Iris pigment epithelial cell (primary cell): ENCODE results near the gene TP53RK.
A peak's percentile ranks its signal among the peaks of the same experiment; 100 is the strongest.
"Not testable (repeated sequence)": the region's sequence is repeated elsewhere in the genome, so short reads cannot be mapped to it uniquely, and the experiment has no call there.

Experiments
- DNase-seq: peaks from one replicate; pipeline ENCODE4 v3.0.0-alpha.2; 2011; ENCODE audit warnings: low read depth

TP53RK gene

GRCh38 chr20:46683011-46683667, 6.1 kb downstream of the TP53RK start:
- no peak for DNase-seq

DNA sequence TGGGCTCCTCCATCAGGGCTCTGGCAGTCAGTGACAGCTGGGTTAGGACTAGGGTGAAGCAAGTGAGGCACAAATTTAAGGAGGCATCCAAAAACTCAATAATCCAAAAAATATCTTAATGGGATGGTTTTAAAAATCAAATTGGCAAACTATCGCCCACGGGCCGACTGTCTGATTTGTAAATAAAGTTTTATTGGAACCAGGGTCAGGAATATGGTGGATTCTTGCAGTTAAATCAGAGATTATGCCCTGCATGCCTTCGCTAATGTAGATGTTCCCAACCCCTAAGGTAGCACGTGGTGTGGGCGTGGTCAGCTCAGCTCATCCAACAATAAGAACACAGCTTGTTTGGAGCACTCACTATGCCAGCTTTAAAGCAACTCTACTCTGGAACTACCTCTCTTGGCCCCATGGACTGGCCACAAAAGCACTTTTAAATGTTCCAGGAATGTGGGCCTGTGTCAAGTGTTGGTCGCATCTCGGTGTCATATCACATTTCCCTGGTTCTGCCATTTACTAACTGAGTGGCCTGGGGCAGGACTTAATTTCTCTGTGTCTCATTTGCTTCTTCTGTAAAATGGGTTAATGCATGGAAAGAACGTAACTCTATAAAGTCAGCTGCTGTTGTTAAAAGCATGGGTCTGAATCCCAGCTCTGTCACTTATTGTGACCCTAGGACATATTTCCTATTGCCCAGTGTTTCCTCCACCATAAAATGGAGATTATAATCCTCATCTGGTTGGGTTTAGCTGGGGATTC, 7.0 kb downstream of the TP53RK start:
- DNase-seq: no peak

GRCh38 chr20:46681032-46681854, 8.0 kb downstream of the TP53RK start:
- DNase-seq: peak; percentile 45

DNA sequence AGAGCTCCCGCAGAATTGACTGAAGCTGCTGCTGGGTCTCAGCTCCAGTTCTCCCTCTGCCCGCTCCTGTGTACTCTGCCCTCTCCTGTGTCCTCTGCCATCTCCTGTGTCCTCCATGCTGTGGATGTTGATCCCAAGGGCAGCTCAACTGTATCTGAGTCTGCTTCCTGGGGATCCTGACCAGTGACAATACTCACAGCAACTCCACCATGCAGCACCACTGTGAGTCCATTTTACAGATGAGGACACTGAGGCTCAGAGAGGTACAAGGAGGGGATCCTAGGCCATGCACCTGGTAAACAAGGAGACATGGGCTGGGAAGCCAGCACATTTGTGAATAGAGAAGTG, 8.6 kb downstream of the TP53RK start:
- DNase-seq: no peak

DNA sequence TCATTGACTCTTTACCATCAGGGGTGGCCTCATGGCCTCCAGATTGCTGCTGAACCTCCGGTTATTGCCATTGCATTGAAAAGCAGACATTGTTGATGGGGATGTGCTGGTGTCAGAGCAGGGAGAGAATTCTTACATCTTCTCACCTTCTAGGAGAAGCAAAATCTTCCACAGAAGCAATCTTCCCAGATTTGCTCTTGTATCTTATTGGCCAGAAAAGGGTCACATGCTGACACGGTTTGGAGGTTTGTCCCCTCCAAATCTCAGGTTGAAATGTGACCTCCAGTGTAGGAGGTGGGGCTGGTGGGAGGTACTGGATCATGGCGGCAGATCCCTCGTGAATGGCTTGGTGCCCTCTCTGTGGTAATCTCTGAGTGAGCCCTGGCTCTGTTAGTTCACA, 10.7 kb downstream of the TP53RK start:
- DNase-seq: no peak

DNA sequence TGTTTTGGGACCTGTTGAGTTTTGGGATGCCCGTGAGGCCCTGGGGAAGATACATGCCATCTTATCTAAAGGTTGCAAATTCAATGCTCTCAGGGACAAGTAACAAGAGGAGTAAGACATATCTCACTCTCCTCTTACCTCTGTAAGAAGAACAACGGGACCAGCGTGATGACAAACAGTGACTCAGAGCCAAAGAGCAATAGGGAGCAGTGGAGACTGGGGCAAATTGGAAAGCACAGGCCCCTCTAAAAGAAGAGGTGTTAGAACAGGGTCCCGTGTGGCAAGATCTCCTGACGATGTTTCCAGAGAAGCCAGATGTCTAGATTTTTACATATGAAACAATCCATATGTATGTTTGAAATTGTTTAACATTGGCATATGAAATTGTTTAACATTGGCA, 11.6 kb downstream of the TP53RK start:
- DNase-seq: no peak

- not testable (repeated sequence) for DNase-seq
Observed at GRCh38 chr20:46676649-46677316, 12.5 kb downstream of the TP53RK start.

DNA sequence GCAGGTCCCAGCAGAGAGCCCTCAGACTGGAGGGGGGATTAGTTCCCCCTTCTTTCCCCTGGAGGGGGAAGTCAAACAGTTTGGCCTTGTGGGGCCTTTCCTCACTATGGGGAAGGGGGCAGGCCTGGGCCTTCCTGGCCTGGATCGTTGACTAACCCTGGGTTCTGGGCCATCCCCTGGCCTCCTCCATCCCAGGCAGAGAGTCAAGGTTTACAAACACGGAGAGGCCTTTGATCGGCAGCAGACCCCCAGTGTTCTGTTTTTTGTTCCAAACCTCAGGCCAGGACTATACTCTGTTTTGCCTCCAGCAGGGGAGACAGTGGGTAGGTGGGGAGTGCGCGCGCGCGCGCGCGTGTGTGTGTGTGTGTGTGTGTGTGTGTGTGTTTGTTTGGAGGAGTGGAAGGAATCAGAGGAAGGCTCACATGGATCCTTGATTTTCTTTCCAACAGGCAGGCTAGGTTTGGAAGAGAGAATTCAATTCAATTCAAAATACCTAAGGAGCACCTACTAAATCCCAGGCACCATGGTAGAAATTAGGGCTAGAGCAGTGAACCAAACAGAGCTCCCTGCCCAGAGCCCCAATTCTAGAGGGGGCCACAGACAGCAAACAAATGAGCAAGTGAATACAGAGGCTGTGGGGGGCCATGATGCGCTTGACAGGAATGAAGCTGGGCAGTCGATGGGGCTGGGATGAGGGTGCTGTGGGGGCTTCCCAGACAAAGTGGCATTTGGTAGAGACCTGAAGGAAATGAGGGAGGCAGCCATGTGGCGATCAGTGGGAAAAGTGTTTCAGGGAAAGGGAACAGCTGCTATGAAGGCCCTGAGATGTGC, 14.8 kb downstream of the TP53RK start:
- DNase-seq: no peak

DNA sequence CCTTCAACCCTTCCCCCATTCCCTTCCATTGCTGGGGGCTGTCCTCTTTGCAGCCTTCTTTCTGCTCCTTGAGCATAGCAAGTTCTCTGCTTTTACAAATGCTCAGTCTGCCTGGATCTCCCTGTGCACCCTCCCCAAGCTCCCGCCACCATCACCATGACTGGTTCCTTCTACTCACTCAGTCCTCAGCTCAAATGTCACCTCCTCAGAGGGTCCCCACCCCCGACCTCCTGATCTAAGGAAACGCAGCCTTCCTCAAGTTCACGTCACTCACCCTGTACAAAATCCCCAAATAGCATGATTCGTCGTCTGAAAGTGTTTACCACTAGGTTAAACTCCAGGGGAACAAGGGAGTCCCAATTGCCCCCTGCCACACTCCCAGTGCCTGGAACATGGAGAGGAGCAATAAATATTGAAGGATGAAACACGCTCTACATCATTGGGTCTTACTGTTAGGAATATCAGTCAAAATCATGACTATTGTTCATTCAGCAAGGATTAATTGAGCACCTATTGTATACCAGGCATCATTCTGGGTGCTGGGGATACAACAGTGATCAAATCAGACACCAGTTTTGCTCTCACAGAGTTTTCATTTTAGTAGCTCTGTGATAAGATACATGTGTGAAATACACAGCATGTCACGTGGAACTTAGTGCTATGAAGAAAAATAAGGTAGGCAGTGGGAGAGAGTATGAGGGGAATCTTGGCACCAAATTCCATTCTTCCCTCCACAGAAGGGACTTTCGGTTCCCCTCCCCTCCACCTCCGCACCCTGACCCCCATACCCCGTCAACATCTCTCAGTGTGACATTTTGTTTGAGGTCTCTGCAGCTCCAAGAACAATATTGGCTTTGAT, 15.6 kb downstream of the TP53RK start:
- DNase-seq: no peak

DNA sequence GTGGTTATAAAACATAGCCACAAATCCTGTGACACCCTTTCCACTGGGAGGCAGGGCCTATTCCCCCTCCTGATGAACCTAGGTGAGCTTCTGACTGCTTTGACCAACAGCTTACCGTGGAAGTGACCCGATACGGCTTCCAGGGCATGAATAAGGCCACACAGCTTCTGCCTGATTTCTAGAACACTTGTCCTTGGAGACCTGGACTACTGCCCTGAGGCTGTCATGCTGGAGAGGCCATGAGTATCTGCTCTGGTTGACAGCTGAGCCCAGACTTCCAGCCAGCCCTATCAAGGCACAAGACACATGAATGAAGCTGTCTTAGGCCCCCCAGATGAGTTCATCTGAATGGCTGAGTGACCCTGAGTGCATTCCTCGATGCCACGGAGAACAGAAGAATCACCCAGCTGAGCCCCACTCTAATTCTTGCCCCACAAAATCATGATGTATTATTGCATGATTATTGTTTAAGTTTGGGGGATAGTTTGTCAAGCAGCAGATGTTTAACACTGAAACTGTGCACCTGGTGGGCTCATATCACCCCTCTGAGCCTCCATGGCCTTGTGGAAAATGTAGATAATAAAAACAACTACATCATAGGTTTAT, 16.6 kb downstream of the TP53RK start:
- no peak for DNase-seq

DNA sequence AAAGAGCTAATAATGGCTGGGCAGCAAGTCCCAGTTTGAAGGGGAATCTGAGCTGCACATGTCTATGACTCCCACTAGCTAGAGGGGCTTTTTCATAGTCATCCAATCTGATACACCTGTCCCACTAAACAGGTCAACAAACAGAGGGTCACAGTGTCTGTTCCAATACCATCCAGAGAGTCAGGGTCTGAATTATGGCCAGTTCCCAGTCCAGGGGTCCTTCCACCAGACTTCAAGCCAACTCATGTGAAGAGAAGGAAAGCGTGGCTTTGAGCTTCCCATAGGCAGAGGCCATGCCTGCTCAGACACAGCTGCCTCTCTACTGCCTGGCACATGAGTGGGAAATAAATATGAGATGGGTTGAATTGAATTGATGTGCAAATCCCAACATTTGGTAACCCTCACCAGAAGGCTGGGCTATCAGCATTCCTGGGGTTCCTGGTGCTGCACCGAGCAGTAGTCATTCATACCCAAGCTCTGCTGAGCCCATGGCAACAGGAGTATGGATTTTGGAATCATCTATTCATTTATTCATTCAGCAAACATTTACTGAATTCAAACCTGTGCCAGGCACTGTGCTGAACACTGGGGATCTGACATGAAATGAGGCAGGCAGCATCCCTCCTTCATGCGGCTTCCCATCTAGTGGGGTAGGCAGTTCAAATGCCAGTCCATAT, 17.2 kb downstream of the TP53RK start:
- DNase-seq: no peak

- DNase-seq: no peak
Observed at GRCh38 chr20:46670585-46671584, 18.4 kb downstream of the TP53RK start.

DNA sequence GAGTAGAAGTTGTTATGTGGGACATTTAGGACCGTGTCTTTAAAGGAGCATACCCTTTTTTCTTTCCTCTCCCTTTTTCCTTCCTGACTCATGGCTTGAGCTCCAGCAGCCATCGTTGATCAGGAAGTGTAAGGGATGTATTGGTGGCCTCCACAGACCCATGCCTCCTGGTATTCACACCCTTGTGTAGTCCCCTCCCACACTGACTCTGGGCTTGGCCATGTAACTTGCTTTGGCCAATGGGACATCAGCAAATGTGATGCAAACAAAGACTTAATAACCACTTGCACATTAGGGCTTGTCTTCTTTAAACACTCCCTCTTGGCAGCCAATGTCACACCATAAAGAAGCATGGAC, 19.0 kb downstream of the TP53RK start:
- no peak for DNase-seq

GRCh38 chr20:46666818-46667515, 22.3 kb downstream of the TP53RK start:
- DNase-seq: no peak

GRCh38 chr20:46666306-46666705, 22.9 kb downstream of the TP53RK start:
- DNase-seq: no peak

- DNase-seq: no peak
Observed at GRCh38 chr20:46665602-46666001, 23.6 kb downstream of the TP53RK start.

- no peak for DNase-seq
Observed at GRCh38 chr20:46663531-46663930, 25.7 kb downstream of the TP53RK start.

DNA sequence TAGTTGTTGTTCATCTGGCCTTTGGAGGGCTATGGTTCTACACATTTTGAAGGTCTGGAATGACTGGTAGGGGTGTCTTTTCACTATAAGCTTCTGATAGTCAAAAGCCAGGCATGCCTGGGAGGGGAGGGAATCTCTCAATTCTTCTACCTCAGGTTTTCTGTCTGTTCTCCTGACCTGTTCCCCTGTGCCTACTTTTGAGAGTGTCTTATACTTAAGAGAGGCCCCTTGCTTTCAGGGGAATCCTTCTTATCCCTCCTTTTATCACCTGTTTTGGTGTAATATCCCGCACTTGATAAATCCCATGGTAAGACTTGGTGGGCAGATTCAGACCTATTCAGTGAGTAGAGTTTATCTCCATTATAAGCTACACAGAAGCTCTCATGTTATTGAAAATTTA, 27.6 kb downstream of the TP53RK start:
- no peak for DNase-seq
